GM23338 (cell line): ENCODE measurements around the gene MRPS27. TPM values are rescaled to one million over a fixed set of nuclear protein-coding genes. Genes with fewer than 3 reads are reported as not detected.

Experiments used
- ATAC-seq: fragments of 200-7000 bp; cut with Tn5 transposase; 3 replicates; pipeline ENCODE4 v1.9.1; 2020
- DNase-seq: peaks from one replicate; pipeline ENCODE4 v3.0.0-alpha.2; 2015; ENCODE audit warnings: low spot score
- H2AFZ ChIP-seq: fragments of 200-600 bp; sonication (generic); 2 replicates; pipeline ENCODE4 v1.8.0; 2016; ENCODE audit warnings: antibody characterized with exemption, mild to moderate bottlenecking, moderate library complexity
- H3F3A ChIP-seq: fragments of 200-600 bp; sonication (generic); replicated peaks from 2 replicates; pipeline ENCODE4 v1.8.0; 2017; ENCODE audit warnings: antibody characterized with exemption, mixed run types, low read depth
- H3K27ac ChIP-seq: fragments of 200-600 bp; sonication (generic); 2 replicates; pipeline ENCODE4 v1.6.1; 2016; ENCODE audit warnings: low read depth
- H3K27me3 ChIP-seq: fragments of 200-600 bp; sonication (generic); 2 replicates; pipeline ENCODE4 v1.8.0; 2016; ENCODE audit warnings: mild to moderate bottlenecking, mixed run types, moderate library complexity; ENCODE audit not compliant: insufficient read depth
- H3K36me3 ChIP-seq: fragments of 200-600 bp; sonication (generic); 2 replicates; pipeline ENCODE4 v1.8.0; 2016; ENCODE audit warnings: mild to moderate bottlenecking; ENCODE audit not compliant: insufficient read depth
- H3K4me1 ChIP-seq: fragments of 200-600 bp; sonication (generic); 2 replicates; pipeline ENCODE4 v1.8.0; 2016; ENCODE audit warnings: mild to moderate bottlenecking, moderate library complexity; ENCODE audit not compliant: insufficient read depth
- H3K4me2 ChIP-seq: fragments of 200-600 bp; sonication (generic); 2 replicates; pipeline ENCODE4 v1.7.1; 2017; ENCODE audit warnings: mixed run types
- H3K4me3 ChIP-seq: fragments of 200-600 bp; sonication (generic); 2 replicates; pipeline ENCODE4 v1.6.1; 2016; ENCODE audit warnings: mixed run types
- H3K79me2 ChIP-seq: fragments of 200-600 bp; sonication (generic); replicated peaks from 2 replicates; pipeline ENCODE4 v1.8.0; 2017; ENCODE audit warnings: mild to moderate bottlenecking; ENCODE audit not compliant: insufficient read depth
- H3K9me2 ChIP-seq: fragments of 200-600 bp; sonication (generic); 2 replicates; pipeline ENCODE4 v1.8.0; 2017; ENCODE audit not compliant: insufficient read depth
- H4K20me1 ChIP-seq: fragments of 200-600 bp; sonication (generic); replicated peaks from 2 replicates; pipeline ENCODE4 v1.8.0; 2017; ENCODE audit warnings: mild to moderate bottlenecking; ENCODE audit not compliant: insufficient read depth
- H3K27ac Mint-ChIP-seq: 2 replicates; pipeline ENCODE4 v1.8.0; 2020; ENCODE audit warnings: inconsistent platforms, mild to moderate bottlenecking, moderate library complexity, mixed read lengths
- H3K27me3 Mint-ChIP-seq: 3 replicates; pipeline ENCODE4 v1.8.0; 2022; ENCODE audit warnings: low read depth, mild to moderate bottlenecking, moderate library complexity, mixed read lengths, inconsistent platforms; ENCODE audit not compliant: insufficient read depth, poor library complexity
- H3K36me3 Mint-ChIP-seq: 3 replicates; pipeline ENCODE4 v1.8.0; 2021; ENCODE audit warnings: low read depth, mild to moderate bottlenecking, inconsistent platforms, moderate library complexity, mixed read lengths
- H3K4me1 Mint-ChIP-seq: 3 replicates; pipeline ENCODE4 v1.8.0; 2020; ENCODE audit warnings: mild to moderate bottlenecking, inconsistent platforms, mixed read lengths
- H3K4me3 Mint-ChIP-seq: 3 replicates; pipeline ENCODE4 v1.8.0; 2021; ENCODE audit warnings: moderate library complexity, mild to moderate bottlenecking, inconsistent platforms, mixed read lengths
- H3K9me3 Mint-ChIP-seq: 3 replicates; pipeline ENCODE4 v1.8.0; 2020; ENCODE audit warnings: moderate library complexity, mild to moderate bottlenecking, inconsistent platforms, mixed read lengths
- CREB1 ChIP-seq: fragments of 250-450 bp; sonication (Bioruptor Pico); IDR thresholded peaks from 2 replicates; pipeline ENCODE4 v1.5.0; 2020; ENCODE audit warnings: low read depth, mild to moderate bottlenecking, moderate library complexity
- CTCF ChIP-seq, 2 experiments: fragments of 200-600 bp in 1 of 2; sonication (generic) in 1 of 2; conservative IDR thresholded peaks; 2 replicates each; pipeline versions ENCODE4 v1.5.1 to v1.6.1; 2016 to 2017; ENCODE audit warnings: antibody characterized with exemption in 2 of 2, low read depth in 2 of 2, mild to moderate bottlenecking in 2 of 2, moderate library complexity in 1 of 2
- ETS1 ChIP-seq: IDR thresholded peaks from 2 replicates; pipeline ENCODE4 v1.6.1; 2016; ENCODE audit warnings: antibody characterized with exemption
- EZH2 ChIP-seq: fragments of 200-600 bp; sonication (generic); IDR thresholded peaks from one replicate; pipeline ENCODE4 v1.8.0; 2017; ENCODE audit warnings: antibody characterized with exemption, mild to moderate bottlenecking, low read depth; ENCODE audit not compliant: unreplicated experiment
- EZH2phosphoT487 ChIP-seq: fragments of 200-600 bp; sonication (generic); IDR thresholded peaks from one replicate; pipeline ENCODE4 v1.8.1; 2018; ENCODE audit warnings: antibody characterized with exemption; ENCODE audit not compliant: unreplicated experiment
- JUNB ChIP-seq: IDR thresholded peaks from one replicate; pipeline ENCODE4 v1.6.1; 2016; ENCODE audit warnings: antibody characterized with exemption; ENCODE audit not compliant: unreplicated experiment
- NANOG ChIP-seq: IDR thresholded peaks from 2 replicates; pipeline ENCODE4 v1.6.1; 2016; ENCODE audit warnings: antibody characterized with exemption, borderline replicate concordance
- POLR2AphosphoS5 ChIP-seq: IDR thresholded peaks from 2 replicates; pipeline ENCODE4 v1.6.1; 2016; ENCODE audit warnings: antibody characterized with exemption, low read depth
- REST ChIP-seq: IDR thresholded peaks from one replicate; pipeline ENCODE4 v1.6.1; 2018; ENCODE audit warnings: antibody characterized with exemption; ENCODE audit not compliant: unreplicated experiment
- STAT1 ChIP-seq: IDR thresholded peaks from one replicate; pipeline ENCODE4 v1.6.1; 2016; ENCODE audit warnings: antibody characterized with exemption; ENCODE audit not compliant: unreplicated experiment
- ZNF114 ChIP-seq: fragments of 250-450 bp; sonication (Bioruptor Pico); IDR thresholded peaks from 2 replicates; pipeline ENCODE4 v1.5.0; 2020; ENCODE audit warnings: mild to moderate bottlenecking, moderate library complexity
- ZNF331 ChIP-seq: fragments of 250-450 bp; sonication (Bioruptor Pico); IDR thresholded peaks from 2 replicates; pipeline ENCODE4 v1.5.0; 2020; ENCODE audit warnings: low read depth, mild to moderate bottlenecking, moderate library complexity
- ZNF462 ChIP-seq: fragments of 250-450 bp; sonication (Bioruptor Pico); IDR thresholded peaks from 2 replicates; pipeline ENCODE4 v1.5.0; 2020; ENCODE audit warnings: mild to moderate bottlenecking, moderate library complexity
- polyA plus RNA-seq: library from polyadenylated mRNA; unstranded; fragments of >200 nt; fragmentation: Nextera tagmentation; extraction: Ambion mirVana; gene quantifications from 2 replicates; pipeline ENCODE4 v1.2.1, GENCODE V29; 2016
- total RNA-seq: library from RNA; depleted of rRNA; stranded (reverse); fragments of >200 nt; shearing (Covaris generic); gene quantifications from 2 replicates; pipeline ENCODE4 v1.2.3, GENCODE V29; 2014

The MRPS27 gene
- total and polyA plus RNA-seq, 2 experiments from 2014 or later, result 53.2 to 141 TPM

- Histone ChIP-seq H3K27me3 (no peaks in the 10 kb centered on the region), H3K4me2 (no peak overlapping the region), H2AFZ (no peak overlapping the region), H3K4me1 (peaks cover 7% of the 10 kb centered on the region; the same call in 1 of the 2 replicates), H4K20me1 (peaks cover 6% of the 10 kb centered on the region; the same call in 1 of the 2 replicates), H3K27ac (no peak overlapping the region), H3K4me3 (no peak overlapping the region), H3K79me2 (no peaks in the 10 kb centered on the region), H3K9me2 (peaks cover 32% of the 10 kb centered on the region), H3K36me3 (peaks cover 28% of the 10 kb centered on the region), H3F3A (no peaks in the 10 kb centered on the region)
- DNase-seq (no peak), ATAC-seq (no peak)
- Mint-ChIP-seq H3K27me3 (peaks cover 12% of the 10 kb centered on the region), H3K4me3 (no peak overlapping the region), H3K27ac (no peak overlapping the region), H3K36me3 (peaks cover 77% of the 10 kb centered on the region), H3K9me3 (peaks cover 11% of the 10 kb centered on the region; the same call in 2 of the 3 replicates), H3K4me1 (peaks cover 9% of the 10 kb centered on the region)
- TF ChIP-seq POLR2AphosphoS5 (no peak), ZNF331 (CRISPR knock-in tag) (no peak), ZNF114 (CRISPR knock-in tag) (no peak), REST (no peak), STAT1 (no peak), ZNF462 (CRISPR knock-in tag) (no peak), EZH2 (no peak), CREB1 (CRISPR knock-in tag) (no peak), CTCF (conservative IDR thresholded peaks at IDR 0.05; ENCODE audit: low read depth in 2 of 2) (no peak), NANOG (no peak), JUNB (no peak), EZH2phosphoT487 (no peak), ETS1 (no peak)
These were observed 122.6 kb downstream of the MRPS27 start for GRCh38 chr5:72197393-72197792.
